Lower leg skin (tissue), 4 donors: ENCODE results near the gene IVD. TPM values are rescaled to one million over a fixed set of nuclear protein-coding genes. Genes with fewer than 3 reads are reported as not detected.

Experiments
- DNase-seq, 2 donors: peaks; one replicate each; pipeline ENCODE4 v3.0.0-alpha.2; 2019; ENCODE audit warnings: low spot score in 2 of 2
- H3K4me3 ChIP-seq: fragments of 200-600 bp; sonication (generic); 2 replicates; pipeline ENCODE4 v1.5.1; 2017; ENCODE audit warnings: mild to moderate bottlenecking, low read depth; ENCODE audit not compliant: poor library complexity, severe bottlenecking
- POLR2A ChIP-seq, 2 donors: fragments of 450-650 bp; IDR thresholded peaks; one replicate each; pipeline ENCODE4 v1.6.1; 2016 to 2017; ENCODE audit warnings: antibody characterized with exemption in 2 of 2, mild to moderate bottlenecking in 1 of 2, moderate library complexity in 1 of 2
- WGBS, 2 donors: methylation state at CpG; one replicate each; pipeline ENCODE4 v1.1.5; 2018; 5-methylcytosine and 5-hydroxymethylcytosine counted together
- intact Hi-C: fragments of 100-400 bp; cut with DNase I; formaldehyde crosslinking; loops from one replicate; pipeline ENCODE4 v1.15.0; 2023; ENCODE audit warnings: low total_unique reads
- total RNA-seq, 4 donors: library from RNA; depleted of rRNA; stranded (reverse); fragments of >200 nt; gene quantifications; one replicate each; pipeline ENCODE4 v1.1.0, GENCODE V29; 2016
- TF ChIP-seq, protein P1 (sequence below), 3 donors: fragments of 450-650 bp; IDR thresholded peaks; one replicate each; pipeline ENCODE4 v1.5.1; 2016; ENCODE audit warnings: antibody characterized with exemption in 3 of 3, mild to moderate bottlenecking in 3 of 3, moderate library complexity in 2 of 3

Gene IVD
- total RNA-seq, 4 donors from 2014 or later = 5.9 to 21.1 (median 12.6) TPM

DNA sequence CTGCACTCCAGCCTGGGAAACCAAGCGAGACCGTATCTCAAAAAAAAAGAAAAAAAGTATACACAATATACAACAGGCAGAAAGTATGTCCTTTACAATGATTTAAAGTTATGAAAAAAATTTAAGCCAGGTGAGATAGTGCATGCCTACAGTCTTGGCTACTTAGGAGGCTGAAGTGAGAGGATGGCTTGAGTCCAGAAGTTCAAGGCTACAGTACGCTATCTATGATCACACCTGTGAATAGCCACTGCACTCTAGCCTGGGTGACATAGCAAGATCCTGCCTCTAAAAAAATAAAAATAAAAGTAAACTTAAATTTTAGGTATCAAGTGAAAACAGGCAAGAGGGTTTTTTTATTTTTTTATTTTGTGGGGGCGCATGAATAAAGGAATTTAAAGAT, 26.2 kb upstream of the IVD start:
- intact Hi-C loops = loop anchor here (10.0 kb wide), 1 partner anchor 45 kb away; no protein-coding TSS in a partner anchor
- DNase-seq = no peak
- WGBS, 2 donors = 83 to 86% methylated on average over 4 of the region's 4 CpGs
- TF ChIP-seq POLR2A (IDR thresholded peaks at IDR 0.05) = no peak
- TF ChIP-seq, protein P1, sequence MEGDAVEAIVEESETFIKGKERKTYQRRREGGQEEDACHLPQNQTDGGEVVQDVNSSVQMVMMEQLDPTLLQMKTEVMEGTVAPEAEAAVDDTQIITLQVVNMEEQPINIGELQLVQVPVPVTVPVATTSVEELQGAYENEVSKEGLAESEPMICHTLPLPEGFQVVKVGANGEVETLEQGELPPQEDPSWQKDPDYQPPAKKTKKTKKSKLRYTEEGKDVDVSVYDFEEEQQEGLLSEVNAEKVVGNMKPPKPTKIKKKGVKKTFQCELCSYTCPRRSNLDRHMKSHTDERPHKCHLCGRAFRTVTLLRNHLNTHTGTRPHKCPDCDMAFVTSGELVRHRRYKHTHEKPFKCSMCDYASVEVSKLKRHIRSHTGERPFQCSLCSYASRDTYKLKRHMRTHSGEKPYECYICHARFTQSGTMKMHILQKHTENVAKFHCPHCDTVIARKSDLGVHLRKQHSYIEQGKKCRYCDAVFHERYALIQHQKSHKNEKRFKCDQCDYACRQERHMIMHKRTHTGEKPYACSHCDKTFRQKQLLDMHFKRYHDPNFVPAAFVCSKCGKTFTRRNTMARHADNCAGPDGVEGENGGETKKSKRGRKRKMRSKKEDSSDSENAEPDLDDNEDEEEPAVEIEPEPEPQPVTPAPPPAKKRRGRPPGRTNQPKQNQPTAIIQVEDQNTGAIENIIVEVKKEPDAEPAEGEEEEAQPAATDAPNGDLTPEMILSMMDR (IDR thresholded peaks at IDR 0.05) = no peak
- no peak overlapping the region for H3K4me3 ChIP-seq

DNA sequence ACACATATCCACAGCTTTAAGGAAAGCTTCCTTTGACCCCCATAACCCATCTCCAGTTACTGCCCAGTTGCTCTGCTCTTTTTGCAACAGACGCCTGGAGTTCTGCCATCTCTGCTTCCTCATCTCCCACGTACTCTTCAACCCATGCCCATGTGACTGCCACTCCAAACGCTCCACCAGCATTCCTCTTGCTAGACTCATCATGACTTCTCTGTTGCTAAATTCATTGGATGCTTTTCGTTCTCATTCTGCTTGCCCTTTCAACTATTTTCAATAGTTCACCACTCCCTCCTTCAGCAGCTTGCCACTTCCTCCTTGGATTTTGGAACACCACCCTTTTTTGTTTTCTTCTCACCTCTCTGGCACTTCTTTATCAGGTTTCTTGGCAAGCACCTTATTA, 25.7 kb upstream of the IVD start:
- WGBS, 2 donors = 9% methylated on average over 4 of the region's 4 CpGs
- intact Hi-C loops = loop anchor here (10.0 kb wide), 1 partner anchor 45 kb away; no protein-coding TSS in a partner anchor
- peak in 1 of 2 donors; percentile 64 for DNase-seq
- no peak overlapping the region for H3K4me3 ChIP-seq
- no peak for TF ChIP-seq POLR2A (IDR thresholded peaks at IDR 0.05)
- TF ChIP-seq, protein P1 (IDR thresholded peaks at IDR 0.05) = no peak

DNA sequence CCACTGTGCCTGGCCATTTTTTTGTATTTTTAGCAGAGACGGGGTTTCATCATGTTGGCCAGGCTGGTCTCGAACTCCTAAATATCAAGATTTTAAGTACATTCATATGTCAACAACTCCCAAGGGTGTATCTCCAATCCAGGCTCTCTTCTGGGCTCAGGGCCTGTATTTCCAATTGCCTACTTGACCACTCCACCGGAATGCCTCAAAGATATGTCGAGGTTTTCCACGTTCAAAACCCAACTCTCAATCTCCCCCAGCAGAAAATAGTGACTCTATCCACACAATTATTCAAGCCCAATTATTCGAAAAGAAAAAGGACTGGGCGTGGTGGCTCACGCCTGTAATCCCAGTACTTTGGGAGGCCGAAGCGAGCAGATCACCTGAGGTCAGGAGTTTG, 25.0 kb upstream of the IVD start:
- intact Hi-C loops = no loop called here
- H3K4me3 ChIP-seq = no peak overlapping the region
- TF ChIP-seq, protein P1 (IDR thresholded peaks at IDR 0.05) = no peak
- no peak for TF ChIP-seq POLR2A (IDR thresholded peaks at IDR 0.05)
- WGBS, 2 donors = 93 to 97% methylated on average over 10 of the region's 10 CpGs
- DNase-seq = no peak

DNA sequence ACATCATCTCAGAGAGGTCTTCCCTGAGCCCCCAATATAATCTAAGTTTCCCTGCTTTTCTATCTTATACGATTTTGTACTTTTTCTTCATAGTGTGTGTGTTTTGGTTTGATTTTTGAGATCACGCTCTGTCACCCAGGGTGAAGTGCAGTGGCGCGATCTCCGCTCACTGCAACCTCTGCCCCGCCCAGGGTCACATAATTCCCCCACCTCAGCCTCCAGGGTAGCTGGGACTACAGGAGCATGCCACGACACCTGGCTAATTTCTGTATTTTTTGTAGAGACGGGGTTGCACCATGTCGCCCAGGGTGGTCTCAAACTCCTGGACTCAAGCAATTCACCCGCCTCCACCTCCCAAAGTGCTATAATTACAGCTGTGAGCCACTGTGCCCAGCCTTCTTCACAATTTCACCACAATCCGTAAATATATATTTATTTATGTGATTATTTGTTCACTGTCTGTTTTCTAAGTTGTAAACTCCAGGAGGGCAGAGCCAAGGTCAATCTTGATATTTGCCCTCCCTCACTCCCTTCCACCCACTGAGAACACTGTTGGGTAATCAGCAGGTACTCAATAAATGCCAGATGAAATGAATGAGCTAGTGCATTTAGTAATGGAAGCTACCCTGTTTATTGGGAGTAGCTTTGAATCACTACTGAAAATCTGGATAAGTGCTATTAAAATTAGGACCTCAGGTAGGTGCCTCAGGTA, 23.6 kb upstream of the IVD start:
- no peak for DNase-seq
- WGBS, 2 donors = 91 to 97% methylated on average over 11 of the region's 11 CpGs
- TF ChIP-seq, protein P1 (IDR thresholded peaks at IDR 0.05) = no peak
- no peak for TF ChIP-seq POLR2A (IDR thresholded peaks at IDR 0.05)
- no peak overlapping the region for H3K4me3 ChIP-seq
- intact Hi-C loops = no loop called here

DNA sequence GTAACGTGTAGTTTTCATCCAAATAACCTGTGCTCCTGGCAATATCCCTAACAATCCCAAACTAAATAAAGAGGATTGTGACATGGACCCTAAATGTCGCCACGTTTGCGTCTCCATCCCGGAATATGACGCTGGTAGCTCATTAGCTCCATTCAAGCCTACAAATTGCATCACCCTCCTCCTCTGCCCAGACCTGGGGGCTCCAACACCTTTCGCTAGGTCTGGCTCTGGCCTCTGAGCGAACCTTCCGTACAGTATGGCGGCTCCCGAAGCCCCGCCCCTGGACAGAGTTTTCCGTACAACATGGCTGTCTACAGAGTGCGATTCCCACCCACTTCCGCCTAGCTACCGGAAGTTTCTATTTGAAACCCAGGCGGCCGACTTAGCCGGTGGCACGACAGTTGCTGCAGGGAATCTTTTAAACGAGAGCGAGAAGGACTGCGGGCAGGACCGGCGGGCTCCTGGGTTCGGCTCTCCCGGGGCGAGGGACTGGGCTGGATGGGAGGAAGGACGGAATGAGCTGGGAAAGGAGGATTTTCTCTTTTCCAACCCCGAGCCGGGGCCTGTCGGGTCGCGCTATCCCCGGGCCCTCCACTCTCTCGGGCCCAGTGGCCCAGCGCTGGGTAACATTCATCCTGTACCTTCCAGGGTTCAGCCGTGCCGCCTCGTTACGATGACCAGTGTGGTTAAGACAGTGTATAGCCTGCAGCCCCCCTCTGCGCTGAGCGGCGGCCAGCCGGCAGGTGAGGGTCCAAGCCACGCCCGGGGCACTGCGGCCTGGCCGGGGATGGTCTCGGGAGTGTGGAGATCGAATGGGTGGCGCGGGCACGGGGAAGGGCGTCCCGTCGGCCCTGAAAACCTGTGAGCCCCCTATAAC, 22.8 kb upstream of the IVD start, which contains the start of gene KNSTRN:
KNSTRN (plus strand) TSS at position 142 of the 877 bp plus-strand sequence; CDS start at position 257, 115 bp downstream.
- peak; percentile 92 to 98 for DNase-seq
- TF ChIP-seq, protein P1 (IDR thresholded peaks at IDR 0.05) = no peak
- TF ChIP-seq POLR2A (IDR thresholded peaks at IDR 0.05) = no peak
- H3K4me3 ChIP-seq = peak within 1 kb of the TSS; percentile 81
- 4% methylated on average over 56 to 57 of the region's 57 CpGs for WGBS, 2 donors
- intact Hi-C loops = no loop called here
